ENCODE results near the gene UFD1.
"Not testable (repeated sequence)": the region's sequence is repeated elsewhere in the genome, so short reads cannot be mapped to it uniquely, and the experiment has no call there.

UFD1 gene

DNA sequence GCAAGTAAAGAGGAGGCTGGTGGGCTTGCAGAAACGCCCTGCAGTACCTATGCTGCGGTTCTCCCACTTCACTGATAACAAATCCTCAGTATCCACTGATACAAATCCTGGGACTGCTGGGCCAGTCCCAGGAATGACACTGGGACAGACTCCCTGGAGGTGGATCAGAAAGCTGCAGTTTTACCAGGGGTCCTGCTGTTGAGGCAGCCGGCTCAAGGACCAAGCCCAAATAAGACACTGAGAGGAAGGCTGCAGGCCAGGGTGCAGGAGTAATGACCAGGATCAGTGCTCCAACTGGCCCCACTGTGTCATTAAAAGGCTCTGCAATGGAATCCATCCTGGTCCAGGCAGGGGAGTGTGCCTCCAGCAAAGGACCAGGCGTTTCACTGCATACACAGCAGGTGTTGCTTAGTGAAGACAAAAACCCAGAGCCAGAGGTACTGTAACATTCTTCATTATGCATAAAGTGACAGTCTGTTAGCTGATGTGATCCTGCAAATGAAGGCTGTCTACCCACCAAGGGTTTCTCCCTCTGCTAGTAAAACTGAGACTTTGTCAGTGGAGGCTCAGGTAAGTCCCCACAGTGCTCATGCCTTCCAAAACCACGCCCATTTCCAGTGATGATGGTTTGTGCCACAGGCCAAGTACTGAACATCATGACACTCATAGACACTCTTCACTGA, 30.1 kb downstream of the UFD1 start:
- DNase-seq (ENCODE audit: low read depth) = no peak

GRCh38 chr22:19448076-19448607, 30.9 kb downstream of the UFD1 start:
- DNase-seq (ENCODE audit: low read depth) = peak; percentile 83

- peak; percentile 95 for DNase-seq (ENCODE audit: low read depth)
These were observed 31.5 kb downstream of the UFD1 start, which contains the start of gene C22orf39 for GRCh38 chr22:19447330-19448075. Gene C22orf39, minus strand, starts transcription at chr22:19447711. Its CDS starts 23 bp downstream, at chr22:19447688.

GRCh38 chr22:19446603-19447329, 32.2 kb downstream of the UFD1 start:
- DNase-seq (ENCODE audit: low read depth) = peak; percentile 20

DNA sequence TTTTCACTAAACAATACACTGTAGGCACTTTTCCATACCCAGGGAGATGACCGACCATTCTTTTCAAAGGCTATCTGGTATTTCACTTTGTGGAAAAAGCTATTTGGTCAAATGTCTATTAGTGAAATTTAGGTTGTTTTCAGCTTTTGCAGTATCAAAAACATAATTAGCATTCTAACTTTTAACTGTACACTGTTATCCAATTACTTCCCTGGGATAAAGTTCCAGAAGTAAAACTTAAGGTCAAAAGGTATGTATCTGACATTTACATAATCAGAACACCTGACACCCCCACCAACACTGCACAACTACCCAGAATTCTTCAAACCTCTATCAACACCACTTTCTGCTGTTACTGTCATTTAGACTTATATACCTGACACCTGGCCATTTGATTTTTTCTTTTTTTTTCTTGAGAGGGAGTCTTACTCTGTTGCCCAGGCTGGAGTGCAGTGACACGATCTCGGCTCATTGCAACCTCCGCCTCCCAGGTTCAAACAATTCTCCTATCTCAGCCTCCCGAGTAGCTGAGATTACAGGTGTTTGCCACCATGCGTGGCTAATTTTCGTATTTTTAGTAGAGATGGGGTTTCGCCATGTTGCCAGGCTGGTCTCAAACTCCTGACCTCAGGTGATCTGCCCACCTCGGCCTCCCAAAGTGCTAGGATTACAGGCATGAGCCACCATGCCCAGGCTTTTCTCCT, 33.6 kb downstream of the UFD1 start:
- not testable (repeated sequence) for DNase-seq (ENCODE audit: low read depth)

DNA sequence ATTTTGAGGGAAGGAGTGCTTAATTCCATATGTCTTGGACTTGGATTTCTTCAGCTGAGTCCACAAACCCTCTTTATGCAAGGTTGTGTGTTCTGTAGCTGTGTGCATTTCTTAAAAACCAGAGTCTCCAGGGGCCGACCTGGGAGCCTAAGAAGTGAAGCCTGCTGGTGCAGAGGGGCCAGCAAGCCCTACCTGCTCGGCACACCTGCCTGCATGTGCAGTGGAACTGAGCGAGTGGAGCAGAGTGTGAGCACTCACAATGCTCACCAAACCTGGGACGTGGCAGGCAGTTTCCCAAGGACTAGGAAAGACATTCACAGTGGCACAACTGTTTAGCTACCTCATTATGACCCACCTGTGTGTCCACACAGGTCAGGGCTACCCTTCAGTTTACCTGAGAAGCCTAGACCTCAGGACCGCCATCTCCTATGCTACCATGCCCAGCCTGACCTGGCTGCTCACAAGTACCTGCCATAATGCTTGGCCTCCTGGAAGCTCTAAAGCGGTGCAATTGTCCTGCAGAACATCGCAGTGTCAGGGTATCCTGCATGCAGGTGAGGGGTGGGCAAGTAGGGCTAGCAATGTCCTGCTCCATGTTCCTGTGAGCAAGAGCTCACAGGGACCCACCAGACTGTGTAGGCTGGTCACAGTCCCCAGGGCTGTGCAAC, 35.3 kb downstream of the UFD1 start:
- no peak for DNase-seq (ENCODE audit: low read depth)

DNA sequence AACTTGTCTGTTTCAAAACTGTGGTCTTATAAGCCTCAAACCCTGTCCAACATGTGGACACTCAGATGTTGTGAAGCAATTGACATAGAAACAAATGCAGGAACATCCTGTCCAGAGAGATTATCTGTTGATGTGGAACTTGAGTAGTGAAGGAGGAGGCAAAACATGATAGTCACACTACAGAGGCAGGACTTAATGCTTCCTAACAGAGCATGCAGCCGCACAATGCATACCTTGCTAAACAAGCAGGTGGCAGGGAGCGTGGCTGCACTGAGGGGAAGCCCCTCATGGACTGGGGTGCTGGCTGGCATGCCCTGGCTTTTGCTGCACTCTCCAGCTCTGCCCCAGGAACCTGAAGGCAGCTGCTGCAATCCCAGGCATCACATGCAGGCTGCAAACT, 36.8 kb downstream of the UFD1 start:
- peak; percentile 59 for DNase-seq (ENCODE audit: low read depth)

DNA sequence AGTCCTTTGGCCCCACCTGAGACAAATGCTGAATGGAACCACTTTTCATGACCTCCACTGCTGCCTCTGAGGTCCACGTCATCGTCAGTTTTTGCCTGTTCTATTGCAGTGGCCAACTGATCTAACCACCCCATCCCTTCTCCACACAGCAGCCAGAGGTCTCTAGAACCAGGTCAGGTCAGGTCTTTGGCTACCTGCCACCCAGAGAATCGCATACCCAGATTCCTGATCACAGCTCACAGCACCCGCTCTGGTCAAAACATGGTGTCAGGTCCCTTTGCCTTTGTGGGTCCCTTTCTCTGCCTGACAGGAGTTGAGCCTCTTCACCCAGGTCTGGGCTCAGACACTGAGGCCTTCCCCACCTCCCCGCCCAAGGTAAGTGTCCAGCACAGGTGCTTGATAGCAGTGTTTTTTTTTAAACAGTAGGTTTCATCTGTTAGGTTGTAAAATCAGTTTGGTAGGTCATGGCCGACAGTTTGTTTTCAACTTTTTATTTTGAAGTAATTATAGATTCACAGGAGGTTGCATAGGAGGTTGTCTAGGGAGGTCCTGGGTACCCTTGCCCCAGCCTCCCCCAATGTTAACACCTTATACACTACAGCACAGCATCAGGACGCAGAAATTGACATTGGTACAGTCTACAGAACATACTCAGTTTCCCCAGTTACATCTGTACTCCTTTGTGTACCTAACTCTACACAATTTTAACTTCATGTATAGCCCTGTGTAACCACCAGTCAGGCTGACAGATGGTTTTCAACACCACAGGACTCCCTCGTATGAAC, 38.4 kb downstream of the UFD1 start:
- DNase-seq (ENCODE audit: low read depth) = no peak

GRCh38 chr22:19438298-19438697, 40.7 kb downstream of the UFD1 start:
- DNase-seq (ENCODE audit: low read depth) = no peak

DNA sequence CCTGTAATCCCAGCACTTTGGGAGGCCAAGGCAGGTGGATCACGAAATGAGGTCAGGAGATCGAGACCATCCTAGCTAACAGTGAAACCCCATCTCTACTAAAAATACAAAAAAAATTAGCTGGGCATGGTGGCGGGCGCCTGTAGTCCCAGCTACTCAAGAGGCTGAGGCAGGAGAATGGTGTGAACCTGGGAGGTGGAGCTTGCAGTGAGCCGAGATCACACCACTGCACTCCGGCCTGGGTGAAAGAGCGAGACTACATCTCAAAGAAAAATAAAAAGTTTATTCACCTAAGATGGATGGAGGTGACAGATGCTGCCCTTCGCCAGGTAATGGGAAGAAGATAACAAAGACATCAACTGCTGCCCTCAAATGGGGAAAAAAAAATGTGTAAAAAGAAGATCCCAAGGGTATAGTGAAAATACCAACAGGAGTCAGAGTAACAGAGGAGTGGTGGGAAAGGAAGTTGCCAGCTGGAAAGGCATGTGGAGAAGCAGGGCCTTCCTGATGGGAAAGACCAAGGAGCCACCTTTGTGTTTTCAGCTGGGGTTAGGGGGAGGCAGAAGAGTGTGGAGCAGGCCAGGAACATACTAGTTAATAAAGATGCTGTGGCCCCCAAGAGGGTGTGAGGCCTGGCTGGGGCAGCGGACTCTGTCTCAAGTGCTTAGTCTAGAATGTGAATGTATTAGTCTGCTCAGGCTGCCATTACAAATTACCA, 42.4 kb downstream of the UFD1 start:
- DNase-seq (ENCODE audit: low read depth) = not testable (repeated sequence)

DNA sequence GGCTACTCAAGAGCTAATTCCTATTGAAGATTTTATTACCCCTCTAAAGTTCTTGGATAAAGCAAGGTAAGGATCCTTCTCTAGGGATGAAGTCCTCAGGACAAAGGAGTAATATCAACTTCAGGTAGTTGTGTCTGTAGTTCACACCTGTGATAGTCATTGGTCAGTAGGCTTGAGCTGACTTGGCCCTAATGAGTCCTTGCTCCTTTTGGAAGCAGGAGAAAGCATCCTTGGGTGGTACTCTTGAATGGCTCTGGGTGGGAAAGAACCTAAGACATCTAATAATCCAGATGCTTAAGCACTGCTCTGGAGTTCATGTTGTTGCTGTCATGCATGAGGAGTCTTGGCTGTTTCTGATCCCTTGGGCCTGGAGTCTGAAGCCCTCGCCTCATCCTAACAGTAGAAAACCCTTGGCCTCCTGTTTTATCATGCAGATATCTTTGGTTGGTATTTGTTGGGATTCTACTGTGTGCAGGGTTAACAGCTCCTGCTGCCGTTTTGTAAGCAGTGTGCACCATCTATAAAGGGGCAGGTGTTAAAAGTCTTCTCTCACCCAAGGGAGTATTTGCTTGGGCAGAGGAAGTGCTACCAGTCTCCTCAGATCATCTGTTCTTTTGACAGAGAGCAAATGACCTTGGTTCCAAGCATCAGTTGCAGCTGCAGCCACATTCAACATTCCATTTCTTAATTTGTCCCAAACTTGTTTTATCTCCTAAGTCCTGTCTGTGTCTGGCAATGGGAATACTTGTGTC, 44.0 kb downstream of the UFD1 start:
- no peak for DNase-seq (ENCODE audit: low read depth)

DNA sequence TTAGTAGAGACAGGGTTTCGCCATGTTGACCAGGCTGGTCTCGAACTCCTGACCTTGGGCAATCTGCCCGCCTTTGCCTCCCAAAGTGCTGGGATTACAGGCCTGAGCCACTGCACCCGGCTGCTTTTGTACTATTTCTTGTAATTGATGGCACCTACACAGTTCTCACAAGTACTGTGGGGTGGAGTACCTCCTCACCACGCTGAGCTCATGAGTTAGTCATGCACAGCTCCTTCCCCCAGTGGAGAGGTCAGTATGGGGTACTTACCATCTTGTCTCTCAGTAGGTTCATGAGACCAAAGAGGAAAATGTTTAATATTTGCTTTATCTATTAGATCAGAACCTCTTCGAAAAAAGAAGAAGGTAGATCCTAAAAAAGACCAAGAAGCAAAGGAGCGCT, 44.6 kb downstream of the UFD1 start:
- DNase-seq (ENCODE audit: low read depth) = peak; percentile 15

GRCh38 chr22:19432133-19432851, 46.7 kb downstream of the UFD1 start, which contains the start of gene MRPL40:
Gene MRPL40, plus strand, starts transcription at chr22:19432545. Its CDS starts 10 bp downstream, at chr22:19432555.
- peak; percentile 96 for DNase-seq (ENCODE audit: low read depth)

GRCh38 chr22:19431649-19432132, 47.3 kb downstream of the UFD1 start, which contains the start of gene HIRA:
Gene HIRA, minus strand, starts transcription at chr22:19431733. Its CDS starts 257 bp downstream, at chr22:19431476.
- peak; percentile 82 for DNase-seq (ENCODE audit: low read depth)

DNA sequence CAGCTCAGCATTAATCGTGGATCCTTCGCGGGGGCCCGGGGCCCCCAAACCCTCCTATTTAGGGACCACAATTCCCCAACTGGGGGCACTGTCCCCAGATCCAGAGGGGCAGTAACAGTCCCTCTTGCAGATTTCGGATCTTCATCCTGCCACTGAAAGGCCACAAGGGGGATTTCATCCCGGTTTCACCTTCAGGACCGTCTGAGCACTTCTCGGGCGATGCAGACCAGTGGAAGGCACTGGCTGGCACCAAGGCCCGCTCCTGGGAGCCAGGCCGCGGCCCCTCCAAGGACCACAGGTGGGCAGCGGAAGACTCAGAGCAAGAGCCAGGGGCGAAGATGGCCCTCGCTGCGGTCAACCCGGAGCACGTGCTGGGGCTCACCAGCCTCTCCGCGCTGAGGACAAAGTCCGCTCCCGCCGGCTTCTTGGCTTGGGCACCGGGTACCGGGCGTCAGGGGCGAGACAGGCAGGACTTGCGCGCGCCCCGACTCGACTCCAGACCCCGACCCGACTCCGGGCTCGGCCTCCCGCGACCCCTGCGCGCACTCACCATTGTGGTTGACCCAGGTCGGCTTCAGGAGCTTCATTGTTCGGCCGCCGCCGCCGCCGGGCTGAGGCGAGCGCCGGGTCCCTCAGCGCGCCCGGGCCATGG, 48.0 kb downstream of the UFD1 start:
- DNase-seq (ENCODE audit: low read depth) = peak; percentile 42

DNA sequence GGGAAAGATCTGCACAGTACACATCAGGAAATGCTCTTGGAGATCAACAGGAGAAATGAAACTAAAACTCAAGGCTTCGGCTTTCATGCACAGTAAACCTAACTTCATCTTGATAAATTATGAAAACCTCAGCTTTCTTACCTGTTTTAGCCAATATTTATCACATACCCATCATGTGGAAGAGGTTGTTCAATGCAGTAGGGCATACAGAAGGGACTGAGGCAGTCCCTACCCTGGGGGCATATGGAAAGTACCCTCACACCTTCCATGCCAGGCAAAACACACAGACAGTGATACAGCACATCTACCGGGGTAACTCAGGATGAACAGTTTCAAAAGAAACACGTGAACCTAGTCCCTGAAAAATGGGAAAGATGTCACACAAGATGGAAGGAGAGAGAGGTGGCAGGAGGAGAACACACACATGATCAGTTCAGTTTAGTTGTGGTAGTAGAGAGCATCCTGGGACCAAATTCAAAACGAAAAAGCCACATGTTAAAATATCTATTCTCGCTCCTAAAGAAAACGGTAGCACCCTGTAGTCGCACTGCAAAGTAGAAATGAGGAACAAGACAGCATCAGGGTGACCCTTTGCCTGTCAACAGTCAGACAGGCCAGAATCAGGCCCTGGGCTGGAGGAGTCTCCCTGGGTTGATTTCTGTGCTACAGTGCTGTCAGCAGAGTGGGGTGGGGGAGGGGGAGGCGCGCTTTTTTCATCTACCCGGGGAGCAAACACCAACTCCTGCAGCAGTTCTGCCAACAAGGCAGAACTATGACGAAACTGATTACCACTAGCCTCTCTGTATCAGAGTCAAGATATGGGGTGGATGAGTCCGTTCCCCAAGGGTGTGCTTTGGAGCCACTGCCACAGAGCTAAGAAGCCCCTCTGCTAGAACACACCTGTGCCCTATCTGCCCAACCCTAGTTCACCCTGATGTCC, 48.8 kb downstream of the UFD1 start:
- peak; percentile 85 for DNase-seq (ENCODE audit: low read depth)

DNA sequence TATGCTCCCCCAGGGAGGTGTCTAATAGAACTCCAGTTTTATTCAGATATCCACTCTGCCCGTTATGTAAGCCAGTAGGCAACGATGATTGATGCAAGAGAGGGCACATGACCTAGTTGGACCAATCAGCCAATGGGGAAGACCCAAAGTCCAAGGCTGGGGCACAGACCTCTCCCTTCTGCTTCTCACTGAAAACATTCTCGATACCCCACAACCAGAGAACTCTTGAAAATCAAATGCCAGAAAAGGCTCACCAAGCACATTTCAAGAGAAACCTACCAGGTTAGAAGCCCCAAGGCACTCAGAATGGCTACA, 54.9 kb downstream of the UFD1 start:
- no peak for DNase-seq (ENCODE audit: low read depth)
